Central memory CD8-positive, alpha-beta T cell (primary cell): ENCODE measurements around the gene XPO4.

ENCODE experiments used
- ATAC-seq: fragments of 150-1000 bp; cut with Tn5 transposase; replicated peaks from 2 replicates; pipeline ENCODE4 v1.10.0; 2022; ENCODE audit warnings: mild to moderate bottlenecking, moderate FRiP score, moderate number of reproducible peaks; ENCODE audit not compliant: poor library complexity, severe bottlenecking; ENCODE audit errors: extremely low read depth
- DNase-seq, 2 donors: peaks; one replicate each; pipeline ENCODE4 v3.0.0; 2021; ENCODE audit warnings: low spot score in 2 of 2
- H3K27ac Mint-ChIP-seq: one replicate; pipeline ENCODE4 v1.8.0; 2022; ENCODE audit warnings: low read depth, mild to moderate bottlenecking, moderate library complexity, mixed read lengths
- H3K27me3 Mint-ChIP-seq: one replicate; pipeline ENCODE4 v1.8.0; 2022; ENCODE audit warnings: mixed read lengths
- H3K36me3 Mint-ChIP-seq: one replicate; pipeline ENCODE4 v1.8.0; 2022; ENCODE audit warnings: mild to moderate bottlenecking, moderate library complexity, mixed read lengths; ENCODE audit not compliant: insufficient read depth
- H3K4me1 Mint-ChIP-seq: one replicate; pipeline ENCODE4 v1.8.0; 2022; ENCODE audit warnings: mixed read lengths
- H3K4me3 Mint-ChIP-seq: one replicate; pipeline ENCODE4 v1.8.0; 2022; ENCODE audit warnings: mild to moderate bottlenecking, moderate library complexity, mixed read lengths
- H3K9me3 Mint-ChIP-seq: one replicate; pipeline ENCODE4 v1.8.0; 2022; ENCODE audit warnings: mixed read lengths

The XPO4 gene

GRCh38 chr13:20819715-20820114 is 82.8 kb downstream of the XPO4 start:
- DNase-seq (no peak), ATAC-seq (no peak)
- Mint-ChIP-seq H3K27me3 (no peaks in the 10 kb centered on the region), H3K36me3 (peaks cover 10% of the 10 kb centered on the region), H3K9me3 (no peaks in the 10 kb centered on the region), H3K4me1 (peaks cover 7% of the 10 kb centered on the region), H3K4me3 (no peak overlapping the region), H3K27ac (no peak overlapping the region)

DNA sequence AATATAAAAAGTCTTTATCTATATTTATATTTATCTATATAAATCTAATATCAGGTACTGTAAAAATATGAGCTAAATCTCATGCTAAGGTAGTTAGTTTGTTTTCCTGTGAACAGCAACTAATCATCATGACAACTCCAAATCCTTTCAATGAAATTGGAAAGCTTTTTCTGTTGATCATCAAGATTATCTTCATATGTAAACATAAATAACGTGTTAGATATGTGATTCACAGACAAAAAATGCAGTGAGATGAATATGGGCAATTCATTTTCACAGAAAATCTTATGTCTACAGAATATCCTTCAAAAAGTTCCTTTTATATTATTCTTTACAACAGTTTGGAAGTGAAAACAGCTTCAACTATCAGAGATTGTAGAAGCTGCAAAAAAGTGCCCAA is 87.1 kb downstream of the XPO4 start:
- H3K36me3 Mint-ChIP-seq: peaks cover 7% of the 10 kb centered on the region
- no peaks in the 10 kb centered on the region for H3K27me3 Mint-ChIP-seq
- H3K27ac Mint-ChIP-seq: no peak overlapping the region
- peaks cover 7% of the 10 kb centered on the region for H3K4me1 Mint-ChIP-seq
- H3K4me3 Mint-ChIP-seq: no peak overlapping the region
- ATAC-seq (no peak), DNase-seq (no peak)
- no peaks in the 10 kb centered on the region for H3K9me3 Mint-ChIP-seq

GRCh38 chr13:20814224-20814910 is 88.2 kb downstream of the XPO4 start:
- DNase-seq: no peak
- Mint-ChIP-seq H3K9me3 (no peaks in the 10 kb centered on the region), H3K27me3 (no peaks in the 10 kb centered on the region), H3K36me3 (peaks cover 7% of the 10 kb centered on the region), H3K4me1 (peaks cover 7% of the 10 kb centered on the region), H3K27ac (no peak overlapping the region), H3K4me3 (no peak overlapping the region)
- no peak for ATAC-seq

GRCh38 chr13:20812890-20813289 is 89.7 kb downstream of the XPO4 start:
- Mint-ChIP-seq H3K27ac (no peak overlapping the region), H3K27me3 (no peaks in the 10 kb centered on the region), H3K36me3 (peaks cover 9% of the 10 kb centered on the region), H3K4me1 (peaks cover 7% of the 10 kb centered on the region), H3K9me3 (no peaks in the 10 kb centered on the region), H3K4me3 (no peak overlapping the region)
- DNase-seq (no peak), ATAC-seq (no peak)

- Mint-ChIP-seq H3K36me3 (peaks cover 20% of the 10 kb centered on the region), H3K4me1 (no peaks in the 10 kb centered on the region), H3K27ac (peak overlapping the region; percentile 61), H3K4me3 (no peak overlapping the region), H3K9me3 (no peaks in the 10 kb centered on the region), H3K27me3 (no peaks in the 10 kb centered on the region)
- ATAC-seq (no peak), DNase-seq (no peak)
Observed at GRCh38 chr13:20810808-20811207, 91.7 kb downstream of the XPO4 start.

DNA sequence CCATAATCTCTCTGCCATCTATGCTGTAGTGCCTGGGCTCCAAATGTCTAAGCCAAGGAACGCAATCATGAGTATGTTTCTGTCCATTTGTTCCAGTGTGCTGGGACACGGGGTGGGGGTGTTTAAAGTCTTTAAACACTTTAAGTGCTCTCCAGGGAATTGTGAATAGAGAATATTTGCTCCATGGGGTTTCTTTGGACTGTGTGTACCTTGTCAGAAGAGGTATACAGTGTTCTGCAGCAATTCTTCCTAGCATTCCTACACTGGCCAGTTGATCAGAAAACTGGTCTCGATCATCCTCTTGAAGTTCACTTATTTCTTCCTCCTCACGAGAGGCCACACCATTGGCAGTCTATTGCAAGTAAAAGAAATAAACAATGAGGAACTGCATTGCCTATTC is 93.7 kb downstream of the XPO4 start:
- Mint-ChIP-seq H3K36me3 (peaks cover 24% of the 10 kb centered on the region), H3K27me3 (no peaks in the 10 kb centered on the region), H3K4me1 (peaks cover 4% of the 10 kb centered on the region), H3K9me3 (no peaks in the 10 kb centered on the region), H3K4me3 (no peak overlapping the region), H3K27ac (no peak overlapping the region)
- DNase-seq (no peak), ATAC-seq (no peak)

- Mint-ChIP-seq H3K27me3 (no peaks in the 10 kb centered on the region), H3K4me3 (no peak overlapping the region), H3K36me3 (peaks cover 28% of the 10 kb centered on the region), H3K4me1 (peaks cover 4% of the 10 kb centered on the region), H3K9me3 (no peaks in the 10 kb centered on the region), H3K27ac (peak overlapping the region; percentile 80)
- DNase-seq (no peak), ATAC-seq (no peak)
Observed at GRCh38 chr13:20803180-20803965, 99.2 kb downstream of the XPO4 start.

- DNase-seq: no peak
- Mint-ChIP-seq H3K9me3 (no peaks in the 10 kb centered on the region), H3K27ac (peak overlapping the region; percentile 64), H3K27me3 (no peaks in the 10 kb centered on the region), H3K36me3 (peaks cover 32% of the 10 kb centered on the region), H3K4me1 (peaks cover 11% of the 10 kb centered on the region), H3K4me3 (no peak overlapping the region)
- ATAC-seq: no peak
Observed at GRCh38 chr13:20801707-20802106, 100.8 kb downstream of the XPO4 start.

GRCh38 chr13:20799726-20800416 is 102.7 kb downstream of the XPO4 start:
- Mint-ChIP-seq H3K27me3 (no peaks in the 10 kb centered on the region), H3K9me3 (no peaks in the 10 kb centered on the region), H3K27ac (peak overlapping the region; percentile 44), H3K36me3 (peaks cover 38% of the 10 kb centered on the region), H3K4me3 (no peak overlapping the region), H3K4me1 (peaks cover 7% of the 10 kb centered on the region)
- no peak for DNase-seq
- ATAC-seq: no peak

GRCh38 chr13:20798027-20798426 is 104.5 kb downstream of the XPO4 start:
- peaks cover 44% of the 10 kb centered on the region for H3K36me3 Mint-ChIP-seq
- H3K27ac Mint-ChIP-seq: peak overlapping the region; percentile 72
- DNase-seq (no peak), ATAC-seq (no peak)
- H3K9me3 Mint-ChIP-seq: no peaks in the 10 kb centered on the region
- no peak overlapping the region for H3K4me3 Mint-ChIP-seq
- H3K27me3 Mint-ChIP-seq: no peaks in the 10 kb centered on the region
- peaks cover 7% of the 10 kb centered on the region for H3K4me1 Mint-ChIP-seq

DNA sequence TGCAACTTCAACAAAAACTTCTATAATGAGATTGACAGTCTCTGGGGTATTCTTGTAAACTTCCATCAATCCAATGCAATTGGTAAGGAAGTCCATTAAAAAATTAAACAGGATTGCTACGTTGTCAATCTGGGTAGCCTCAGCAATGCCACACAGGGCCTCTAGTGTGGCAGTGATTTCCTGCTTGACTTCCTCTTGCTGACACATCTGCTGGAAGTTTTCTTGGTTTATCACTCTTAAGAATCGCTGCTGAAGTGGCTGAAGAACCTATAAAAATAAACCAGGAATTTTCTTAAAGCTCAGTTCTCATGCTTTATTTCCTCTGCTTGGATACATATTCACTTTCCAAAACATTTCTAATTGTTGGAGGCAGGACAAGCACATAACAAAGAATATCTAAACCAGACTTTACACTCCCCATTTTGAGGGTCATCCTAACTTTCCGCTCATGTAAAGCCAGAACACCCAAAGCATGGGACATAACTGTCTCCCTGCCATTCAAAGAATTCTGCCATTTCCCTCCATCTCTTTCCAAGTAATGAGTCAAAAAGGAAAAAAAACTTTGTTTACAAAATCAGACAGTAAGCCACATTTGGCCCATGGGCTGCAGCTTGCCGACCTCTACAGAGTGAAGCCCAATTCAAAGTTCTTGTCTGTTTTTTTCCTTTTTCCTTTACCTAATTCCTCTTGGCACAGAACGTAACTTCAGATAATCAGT is 105.6 kb downstream of the XPO4 start:
- ATAC-seq (no peak), DNase-seq (no peak)
- peaks cover 44% of the 10 kb centered on the region for H3K36me3 Mint-ChIP-seq
- H3K27ac Mint-ChIP-seq: no peak overlapping the region
- H3K4me1 Mint-ChIP-seq: peaks cover 7% of the 10 kb centered on the region
- no peak overlapping the region for H3K4me3 Mint-ChIP-seq
- no peaks in the 10 kb centered on the region for H3K27me3 Mint-ChIP-seq
- H3K9me3 Mint-ChIP-seq: no peaks in the 10 kb centered on the region

DNA sequence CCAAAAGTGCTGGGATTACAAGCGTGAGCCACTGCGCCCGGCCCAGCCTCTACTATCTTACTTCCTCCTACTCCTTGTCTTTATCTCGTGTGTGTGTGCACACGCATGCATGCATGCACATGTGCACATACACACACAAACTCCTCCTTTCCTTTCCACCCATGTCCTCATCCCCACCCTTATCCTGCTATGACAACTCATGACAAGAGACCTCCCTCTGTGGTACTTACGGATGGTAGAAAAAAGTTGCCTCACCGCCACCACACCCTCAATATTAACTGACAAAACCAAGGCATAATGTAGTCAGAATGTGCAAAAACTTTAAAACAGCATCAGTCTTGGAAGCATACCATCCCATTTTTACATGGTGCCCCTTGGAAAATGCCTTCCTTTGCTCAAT is 112.9 kb downstream of the XPO4 start:
- no peak overlapping the region for H3K4me3 Mint-ChIP-seq
- DNase-seq: no peak
- H3K9me3 Mint-ChIP-seq: no peaks in the 10 kb centered on the region
- H3K36me3 Mint-ChIP-seq: peaks cover 26% of the 10 kb centered on the region
- H3K27ac Mint-ChIP-seq: no peak overlapping the region
- H3K27me3 Mint-ChIP-seq: no peaks in the 10 kb centered on the region
- H3K4me1 Mint-ChIP-seq: no peaks in the 10 kb centered on the region
- ATAC-seq: no peak
